Skin epidermis (tissue), 12 donors: ENCODE measurements around the gene LPIN1.
"Not testable (repeated sequence)": the region's sequence is repeated elsewhere in the genome, so short reads cannot be mapped to it uniquely, and the experiment has no call there.

ENCODE experiments used
- H3K27ac ChIP-seq, 21 experiments: fragments of 200-600 bp; sonication (generic) in 11 of 21; one replicate each; pipeline ENCODE4 v1.5.0; 2020; ENCODE audit warnings: mild to moderate bottlenecking in 3 of 21, inconsistent platforms in 2 of 21, moderate library complexity in 2 of 21
- H3K4me3 ChIP-seq, 7 experiments: fragments of 200-600 bp; sonication (generic) in 2 of 7; one replicate each; pipeline ENCODE4 v1.5.0; 2020; ENCODE audit warnings: inconsistent platforms in 2 of 7, mild to moderate bottlenecking in 2 of 7, moderate library complexity in 1 of 7

The LPIN1 gene

GRCh38 chr2:11824901-11825828 is 78.7 kb downstream of the LPIN1 start:
- Histone ChIP-seq H3K27ac (peak overlapping the region in 1 of 21 experiments; percentile 6), H3K4me3 (no peak overlapping the region)

GRCh38 chr2:11827547-11827946 is 81.1 kb downstream of the LPIN1 start:
- no peak overlapping the region for H3K27ac ChIP-seq
- no peak overlapping the region for H3K4me3 ChIP-seq

GRCh38 chr2:11828933-11829323 is 82.5 kb downstream of the LPIN1 start:
- Histone ChIP-seq H3K27ac (peak overlapping the region in 5 of 21 experiments; percentile 36 to 74 (median 58)), H3K4me3 (no peak overlapping the region)

- H3K4me3 ChIP-seq = peak overlapping the region in 1 of 7 experiments; percentile 13
These were observed 83.0 kb downstream of the LPIN1 start for GRCh38 chr2:11829324-11829946.

GRCh38 chr2:11829947-11830707 is 83.7 kb downstream of the LPIN1 start:
- peak overlapping the region in 5 of 7 experiments; percentile 3 to 20 (median 13) for H3K4me3 ChIP-seq

More at GRCh38 chr2:11829324-11829946, 83.0 kb downstream of the LPIN1 start:
- H3K27ac ChIP-seq = peak overlapping the region in 16 of 21 experiments; percentile 2 to 84 (median 54)

GRCh38 chr2:11830708-11831301 is 84.4 kb downstream of the LPIN1 start:
- Histone ChIP-seq H3K4me3 (peak overlapping the region in 4 of 7 experiments; percentile 3 to 20 (median 10)), H3K27ac (peak overlapping the region in 11 of 21 experiments; percentile 2 to 84 (median 52))

More at GRCh38 chr2:11829947-11830707, 83.7 kb downstream of the LPIN1 start:
- peak overlapping the region in 17 of 21 experiments; percentile 2 to 84 (median 52) for H3K27ac ChIP-seq

GRCh38 chr2:11831415-11831814 is 85.0 kb downstream of the LPIN1 start:
- Histone ChIP-seq H3K4me3 (no peak overlapping the region), H3K27ac (peak overlapping the region in 1 of 21 experiments; percentile 74)

GRCh38 chr2:11832531-11832930 is 86.1 kb downstream of the LPIN1 start:
- no peak overlapping the region for H3K27ac ChIP-seq
- no peak overlapping the region for H3K4me3 ChIP-seq

GRCh38 chr2:11833601-11834000 is 87.2 kb downstream of the LPIN1 start:
- H3K4me3 ChIP-seq = no peak overlapping the region
- peak overlapping the region in 3 of 21 experiments; percentile 17 to 39 (median 38) for H3K27ac ChIP-seq

GRCh38 chr2:11835403-11835802 is 89.0 kb downstream of the LPIN1 start:
- Histone ChIP-seq H3K27ac (no peak overlapping the region), H3K4me3 (no peak overlapping the region)

- no peak overlapping the region for H3K4me3 ChIP-seq
- no peak overlapping the region for H3K27ac ChIP-seq
These were observed 90.3 kb downstream of the LPIN1 start for GRCh38 chr2:11836647-11837219.

GRCh38 chr2:11837875-11838734 is 91.7 kb downstream of the LPIN1 start:
- Histone ChIP-seq H3K27ac (no peak overlapping the region), H3K4me3 (no peak overlapping the region)

- no peak overlapping the region for H3K4me3 ChIP-seq
- no peak overlapping the region for H3K27ac ChIP-seq
These were observed 93.5 kb downstream of the LPIN1 start for GRCh38 chr2:11839916-11840315.

GRCh38 chr2:11842336-11842735 is 95.9 kb downstream of the LPIN1 start:
- H3K27ac ChIP-seq = no peak overlapping the region
- H3K4me3 ChIP-seq = no peak overlapping the region

- not testable (repeated sequence) for H3K27ac ChIP-seq, H3K4me3 ChIP-seq
These were observed 98.4 kb downstream of the LPIN1 start for GRCh38 chr2:11844798-11845197.

- not testable (repeated sequence) for H3K27ac ChIP-seq, H3K4me3 ChIP-seq
These were observed 101.5 kb downstream of the LPIN1 start for GRCh38 chr2:11847935-11848334.

GRCh38 chr2:11850082-11850481 is 103.7 kb downstream of the LPIN1 start:
- no peak overlapping the region for H3K27ac ChIP-seq
- H3K4me3 ChIP-seq = no peak overlapping the region

GRCh38 chr2:11852526-11853196 is 106.2 kb downstream of the LPIN1 start:
- H3K27ac ChIP-seq = no peak overlapping the region
- no peak overlapping the region for H3K4me3 ChIP-seq
